HL-60/S4 treated with phorbol 12-myristate 13-acetate at 8.2 ng/mL for 4 days and 3 days (cell line): ENCODE data around the gene WDR37.
"Not testable (repeated sequence)": the region's sequence is repeated elsewhere in the genome, so short reads cannot be mapped to it uniquely, and the experiment has no call there.

ENCODE experiments used
- in situ Hi-C: fragments of 300-500 bp; cut with MboI; formaldehyde crosslinking; loops from 2 replicates; pipeline ENCODE4 v1.15.0; 2022; ENCODE audit warnings: low sequenced_read_pairs

WDR37 gene

DNA sequence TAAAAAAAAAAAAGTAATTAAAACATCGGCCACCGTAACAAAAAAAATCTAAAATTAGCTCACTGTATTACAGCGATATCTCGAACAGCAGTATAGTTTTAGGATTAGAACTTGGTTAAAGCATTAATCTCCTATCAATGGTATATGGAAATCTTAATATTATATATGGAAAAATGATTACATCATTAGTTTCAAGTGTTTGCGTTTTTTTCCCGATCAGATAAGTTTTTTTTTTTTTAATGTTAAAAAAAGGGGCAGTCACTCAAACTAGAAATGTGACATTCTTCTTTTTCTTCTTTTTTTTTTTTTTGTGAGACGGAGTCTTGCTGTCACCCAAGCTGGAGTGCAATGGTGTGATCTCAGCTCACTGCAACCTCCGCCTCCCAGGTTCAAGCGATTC lies 14.7 kb upstream of the WDR37 start:
- in situ Hi-C loops, result no loop called here

DNA sequence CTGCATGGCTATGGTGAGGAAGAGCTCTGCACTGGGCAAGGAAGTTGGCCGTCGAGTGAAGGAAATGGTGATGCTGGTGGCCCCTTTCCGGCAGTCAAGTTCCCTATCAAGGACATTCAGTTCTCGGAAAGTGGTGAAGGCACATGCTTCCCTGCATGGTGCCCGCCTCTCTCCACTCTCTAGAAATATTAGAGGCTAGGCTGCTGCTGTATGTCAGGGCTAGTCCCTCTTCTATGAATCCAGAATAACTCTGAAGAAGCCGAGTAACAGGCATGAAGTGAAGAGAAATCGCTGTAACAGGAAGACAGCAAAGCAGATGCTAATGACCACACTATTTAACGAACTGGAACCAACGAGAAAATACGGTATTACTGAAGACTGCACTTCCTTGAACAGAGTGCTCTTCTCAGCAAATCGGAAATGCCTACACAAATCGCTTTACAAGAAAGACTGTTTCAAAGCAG lies 12.6 kb upstream of the WDR37 start:
- in situ Hi-C loops, result no loop called here

DNA sequence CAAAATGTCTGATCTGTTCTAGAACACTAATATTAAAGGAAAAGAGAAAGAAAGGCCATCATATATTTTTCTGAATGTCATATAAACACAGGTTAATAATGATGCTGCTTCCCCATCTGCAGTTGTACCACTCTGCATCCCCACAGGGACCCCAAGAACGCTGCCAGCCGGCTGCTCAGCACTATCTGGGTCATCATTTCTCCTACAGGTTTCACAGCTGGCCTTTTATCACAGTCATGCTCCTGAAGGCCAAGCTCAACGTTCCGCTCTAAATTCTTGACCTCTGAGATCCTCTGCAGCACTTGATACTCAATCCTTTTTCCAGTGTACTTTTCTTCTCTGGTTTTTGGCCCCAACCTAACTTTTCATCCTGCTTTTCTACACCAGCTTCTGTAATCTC lies 12.0 kb upstream of the WDR37 start:
- in situ Hi-C loops, result no loop called here

DNA sequence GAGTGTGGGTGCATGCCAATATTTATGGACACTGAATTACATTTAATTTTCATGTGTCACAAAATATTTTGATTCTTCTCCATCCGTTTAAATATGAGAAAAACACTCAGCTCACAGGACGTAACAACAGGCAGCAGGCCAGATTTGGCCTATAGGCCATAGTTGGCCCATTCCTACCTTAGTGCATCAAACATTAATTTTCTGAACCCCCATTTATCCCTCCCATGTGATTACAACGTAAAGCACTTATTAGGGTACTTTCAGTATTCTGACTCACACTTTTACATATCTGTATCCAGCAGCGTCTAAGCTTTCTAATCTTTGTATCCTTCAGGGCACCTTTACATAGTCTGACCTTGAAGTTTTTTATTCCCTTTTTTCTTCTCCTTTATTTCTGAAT lies 11.2 kb upstream of the WDR37 start:
- in situ Hi-C loops, result no loop called here

DNA sequence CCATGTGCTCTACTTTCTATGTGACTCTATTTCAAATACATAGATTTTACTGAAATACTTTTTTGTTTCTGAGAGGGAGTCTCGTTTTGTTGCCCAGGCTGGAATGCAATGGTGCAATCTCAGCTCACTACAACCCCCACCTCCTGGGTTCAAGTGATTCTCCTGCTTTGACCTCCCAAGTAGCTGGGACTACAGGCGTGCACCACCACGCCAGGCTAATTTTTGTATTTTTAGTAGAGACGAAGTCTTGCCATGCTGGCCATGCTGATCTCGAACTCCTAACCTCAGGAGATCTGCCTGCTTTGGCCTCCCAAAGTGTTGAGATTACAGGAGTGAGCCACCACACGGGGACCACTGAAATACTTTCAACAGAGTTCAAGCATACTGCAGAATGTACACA lies 10.8 kb upstream of the WDR37 start:
- in situ Hi-C loops, result no loop called here

DNA sequence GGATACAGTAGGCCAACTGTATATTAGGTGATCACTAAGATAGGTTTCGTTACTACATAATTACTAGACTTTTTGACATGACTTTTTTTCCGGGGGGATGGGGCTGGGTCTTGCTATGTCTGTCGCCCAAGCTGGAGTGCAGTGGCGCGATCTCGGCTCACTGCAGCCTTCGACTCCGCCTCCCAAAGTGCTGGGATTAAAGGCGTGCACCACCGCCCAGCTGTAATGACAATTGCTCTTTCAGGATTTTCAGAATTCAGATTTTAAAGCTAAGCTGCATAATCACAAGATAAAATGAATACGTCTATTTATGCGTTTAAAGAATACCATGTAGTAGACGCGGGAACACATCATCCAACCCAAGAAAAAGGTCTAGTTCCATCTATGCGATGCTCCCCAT lies 8.2 kb upstream of the WDR37 start:
- in situ Hi-C loops, result no loop called here

DNA sequence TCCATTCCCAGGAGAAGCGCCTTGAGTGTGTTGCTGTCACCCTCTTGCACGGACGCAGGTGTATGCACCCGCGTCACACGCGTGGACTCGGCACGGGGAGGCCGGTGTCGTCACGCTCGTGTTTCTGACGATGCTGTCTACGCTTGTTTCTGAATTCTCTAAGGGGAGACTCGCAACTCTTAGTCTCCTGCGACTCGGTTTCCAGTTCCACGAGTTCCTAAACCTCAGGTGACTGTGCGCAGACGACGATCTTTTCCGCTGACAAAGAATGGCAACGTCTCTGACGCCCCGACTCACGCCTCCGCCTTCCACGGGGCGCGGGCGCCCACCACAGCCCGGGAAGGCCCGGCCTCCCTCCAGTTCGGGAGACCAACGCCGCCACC lies 7.8 kb upstream of the WDR37 start:
- in situ Hi-C loops, result no loop called here

DNA sequence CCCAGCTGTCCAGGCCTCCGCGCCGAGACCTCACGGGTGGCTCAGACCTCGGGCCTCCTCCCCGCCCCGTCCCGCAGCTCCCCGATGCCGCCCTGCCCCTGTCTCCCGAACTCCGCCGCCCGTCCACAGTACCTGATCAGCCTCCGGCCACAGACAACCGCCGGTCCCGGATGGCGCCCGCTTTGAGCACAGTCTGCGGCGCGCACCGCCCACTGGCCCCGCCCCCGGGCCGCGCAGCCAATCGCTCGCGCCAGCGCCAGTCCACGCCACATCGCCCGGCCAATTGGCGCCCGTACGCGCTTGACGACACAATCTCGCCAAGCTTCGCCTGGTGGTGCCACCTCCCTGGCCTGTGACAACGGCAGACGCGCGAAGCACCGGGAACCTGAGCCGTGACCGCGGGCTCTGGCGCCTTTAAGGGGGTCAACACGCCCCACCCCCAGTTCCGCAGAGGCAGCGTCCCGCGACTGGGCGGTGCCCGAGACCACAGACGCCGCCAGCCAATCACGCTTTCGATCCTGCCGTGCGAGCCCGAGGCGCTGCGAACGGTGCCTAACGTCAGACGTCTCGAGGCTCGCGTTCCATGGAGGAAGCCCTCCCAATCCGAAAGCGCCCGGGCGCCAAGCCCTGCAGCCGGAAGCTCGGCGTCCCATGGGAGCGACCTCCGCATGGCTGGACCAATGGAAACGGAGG lies 7.3 kb upstream of the WDR37 start, which contains the start of gene IDI1:
TSS of gene IDI1 (minus strand) at position 388 of the 693 bp plus-strand sequence. CDS start at position 272, 116 bp downstream.
- in situ Hi-C loops, result no loop called here

DNA sequence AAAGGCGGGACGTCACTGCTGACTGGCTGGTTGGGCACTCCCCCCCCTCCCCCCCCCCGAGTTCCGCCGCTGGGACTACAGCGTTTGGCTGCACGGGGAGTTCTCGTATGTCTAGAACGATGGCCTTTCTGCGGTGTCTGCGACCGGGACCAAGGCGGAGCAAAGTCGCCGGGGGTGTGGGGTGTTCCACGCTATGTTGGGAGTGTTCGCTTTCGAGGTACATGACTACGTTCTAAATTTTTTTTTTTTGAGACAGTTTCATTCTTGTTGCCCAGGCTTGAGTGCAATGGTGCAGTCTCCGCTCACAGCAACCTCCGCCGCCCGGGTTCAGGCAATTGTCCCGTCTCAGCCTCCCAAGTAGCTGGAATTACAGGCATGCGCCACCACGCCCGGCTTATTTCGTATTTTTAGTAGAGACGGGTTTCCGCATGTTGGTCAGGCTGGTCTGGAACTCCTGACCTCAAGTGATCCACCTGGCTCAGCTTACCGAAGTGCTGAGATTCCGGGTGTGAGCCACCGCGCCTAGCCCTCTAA lies 6.7 kb upstream of the WDR37 start:
- in situ Hi-C loops, result no loop called here

DNA sequence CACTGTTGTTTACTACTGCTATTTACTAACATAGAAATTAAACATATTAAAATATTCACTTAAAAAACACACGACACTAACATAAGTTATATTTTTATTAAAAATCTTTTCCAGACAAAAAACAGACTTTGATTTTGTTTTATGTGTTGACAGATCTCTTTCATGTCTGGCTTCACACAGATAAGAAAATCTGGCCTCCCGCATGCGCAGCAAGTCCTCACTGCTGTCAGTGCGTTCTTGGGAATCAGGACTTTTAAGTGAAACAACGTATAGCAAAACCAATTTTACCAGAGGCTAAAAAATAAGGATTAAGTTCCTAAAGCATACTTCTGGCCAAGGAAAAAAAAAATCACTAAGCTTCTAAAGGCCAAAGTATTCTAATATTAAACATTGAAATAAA lies 6.0 kb upstream of the WDR37 start:
- in situ Hi-C loops, result no loop called here

DNA sequence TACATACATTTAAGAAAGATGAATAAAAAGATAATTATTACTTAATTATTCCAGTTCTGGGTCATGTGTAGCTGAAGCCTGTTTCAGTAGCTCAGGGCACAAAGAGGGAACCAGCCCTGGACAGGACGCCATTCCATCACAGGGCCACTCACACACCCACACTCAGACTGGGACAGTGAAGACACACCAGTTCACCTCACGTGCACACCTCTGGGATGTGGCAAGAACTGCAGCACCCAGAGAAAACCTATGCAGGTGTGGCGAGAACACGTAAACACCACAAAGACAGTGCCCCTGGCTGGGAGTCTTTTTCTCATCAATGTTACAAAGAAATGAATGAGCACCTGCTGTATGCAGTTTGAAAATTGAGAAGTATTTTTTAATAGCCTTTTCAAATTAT lies 5.6 kb upstream of the WDR37 start:
- in situ Hi-C loops, result no loop called here

DNA sequence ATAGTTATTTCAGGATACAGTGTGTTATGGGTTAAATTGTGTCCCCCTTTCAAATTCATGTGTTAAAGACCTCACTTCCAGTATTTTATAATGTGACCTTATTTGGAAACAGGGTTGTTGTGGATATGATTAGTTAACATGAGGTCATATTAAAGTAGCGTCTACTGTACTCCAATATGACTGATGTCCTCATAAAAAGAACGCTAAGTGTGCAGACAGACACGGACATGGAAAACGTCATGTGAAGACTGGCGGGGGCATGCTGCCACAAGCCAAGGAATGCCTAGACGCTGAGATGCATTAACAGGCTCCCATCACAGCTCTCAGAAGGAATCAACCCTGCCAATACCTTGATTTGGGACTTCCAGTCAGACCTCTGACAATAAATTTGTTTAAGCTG lies 1.5 kb upstream of the WDR37 start:
- in situ Hi-C loops, result no loop called here

DNA sequence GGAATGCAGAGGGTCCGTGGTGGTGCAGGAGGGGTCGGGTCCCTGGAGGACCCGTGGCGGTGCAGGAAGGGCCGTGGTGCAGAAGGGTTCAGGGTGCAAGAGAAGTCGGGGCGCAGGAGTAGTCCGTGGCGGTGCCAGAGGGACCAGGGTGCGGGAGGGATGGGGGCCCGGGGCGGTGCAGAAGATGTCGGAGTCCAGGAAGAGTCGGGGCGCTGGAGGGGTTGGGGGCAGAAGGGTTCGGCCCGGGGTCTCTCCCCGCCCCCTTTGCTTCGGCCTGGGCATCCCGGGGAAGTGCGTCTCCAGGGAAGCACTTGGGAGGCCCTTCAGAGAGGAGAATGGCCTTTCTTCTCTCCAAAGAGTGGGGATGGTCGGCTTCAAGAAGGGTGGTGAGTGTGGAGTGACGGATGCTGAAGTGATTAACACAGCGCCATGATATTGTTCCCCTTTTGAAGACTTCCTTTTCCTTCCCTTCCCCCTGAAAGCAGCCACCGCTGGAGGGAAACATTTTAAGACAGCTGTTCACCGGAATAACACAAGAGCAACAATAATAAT lies 997 bp downstream of the WDR37 start:
- in situ Hi-C loops, result no loop called here

DNA sequence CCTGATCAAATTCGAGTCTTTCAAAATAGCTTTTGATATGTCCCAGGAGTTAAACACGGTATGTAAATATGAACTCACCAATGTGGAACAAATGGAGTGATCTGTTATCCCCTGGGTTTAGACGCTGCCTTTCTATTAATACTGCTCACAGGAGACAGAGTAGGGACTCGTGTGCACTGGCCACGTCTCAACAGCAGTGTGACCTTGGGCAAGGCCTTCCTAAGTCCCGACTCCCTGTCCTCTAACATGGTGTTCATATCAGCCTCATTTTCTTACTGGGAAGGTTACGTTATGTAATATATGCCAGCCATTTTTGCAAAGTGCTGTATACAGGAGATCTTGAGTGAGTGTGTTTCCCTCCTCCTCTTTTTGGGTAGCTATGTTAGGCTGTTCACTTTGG lies 1.8 kb downstream of the WDR37 start:
- in situ Hi-C loops, result no loop called here

DNA sequence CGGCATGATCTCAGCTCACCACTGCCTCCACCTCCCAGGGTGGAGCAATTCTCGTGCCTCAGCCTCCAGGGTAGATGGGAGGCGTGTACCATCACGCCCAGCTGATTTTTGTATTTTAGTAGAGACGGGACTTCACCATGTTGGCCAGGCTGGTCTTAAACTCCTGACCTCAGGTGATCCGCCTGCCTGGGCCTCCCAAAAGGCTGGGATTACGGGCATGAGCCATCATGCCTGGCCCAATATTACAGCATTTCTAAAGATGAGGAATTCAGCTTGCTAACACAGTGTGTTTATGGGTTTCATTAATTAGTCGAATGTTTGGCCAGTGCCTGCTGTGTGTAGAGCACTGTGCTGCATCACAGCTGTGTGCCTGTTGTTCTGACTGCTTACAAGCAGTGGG lies 3.7 kb downstream of the WDR37 start:
- in situ Hi-C loops, result no loop called here

DNA sequence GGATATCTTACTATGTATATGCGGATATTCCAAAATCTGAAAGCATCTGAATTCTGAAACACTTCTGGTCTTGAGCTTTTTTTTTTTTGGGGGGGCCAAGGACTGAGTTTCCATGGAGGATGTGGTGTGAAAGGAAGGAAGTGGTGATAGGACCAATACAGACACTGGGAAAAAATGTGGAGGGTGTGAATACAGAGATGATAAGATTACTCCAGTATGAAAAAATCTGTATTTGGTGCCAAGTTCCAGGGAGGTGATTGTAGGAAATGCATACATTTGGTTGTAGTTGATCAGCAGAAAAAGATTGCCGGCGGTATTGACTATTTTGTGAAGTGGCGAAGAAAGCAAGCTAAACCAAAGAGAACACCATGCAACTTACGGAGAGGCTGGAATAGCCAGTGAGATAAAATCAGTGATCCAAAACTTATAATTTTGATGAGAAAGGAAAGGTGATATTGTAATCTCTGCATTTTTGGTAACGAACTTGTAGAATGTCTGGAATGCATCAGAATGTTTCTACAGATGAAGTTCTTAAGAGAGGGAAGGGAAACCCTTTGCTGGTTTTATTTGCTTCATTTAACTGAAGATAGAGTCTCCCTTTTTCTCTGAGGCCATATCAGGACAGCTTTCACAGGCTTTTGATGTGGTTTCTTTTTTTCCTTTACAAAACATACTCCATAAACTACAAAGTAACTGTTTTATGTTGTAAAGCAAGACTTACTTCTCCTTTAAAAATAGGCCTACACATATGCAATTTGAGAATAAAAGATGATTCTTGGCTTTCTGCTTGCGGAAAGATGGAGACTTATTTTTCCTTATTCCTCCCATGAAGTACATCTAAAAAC lies 6.0 kb downstream of the WDR37 start:
- in situ Hi-C loops, result no loop called here

DNA sequence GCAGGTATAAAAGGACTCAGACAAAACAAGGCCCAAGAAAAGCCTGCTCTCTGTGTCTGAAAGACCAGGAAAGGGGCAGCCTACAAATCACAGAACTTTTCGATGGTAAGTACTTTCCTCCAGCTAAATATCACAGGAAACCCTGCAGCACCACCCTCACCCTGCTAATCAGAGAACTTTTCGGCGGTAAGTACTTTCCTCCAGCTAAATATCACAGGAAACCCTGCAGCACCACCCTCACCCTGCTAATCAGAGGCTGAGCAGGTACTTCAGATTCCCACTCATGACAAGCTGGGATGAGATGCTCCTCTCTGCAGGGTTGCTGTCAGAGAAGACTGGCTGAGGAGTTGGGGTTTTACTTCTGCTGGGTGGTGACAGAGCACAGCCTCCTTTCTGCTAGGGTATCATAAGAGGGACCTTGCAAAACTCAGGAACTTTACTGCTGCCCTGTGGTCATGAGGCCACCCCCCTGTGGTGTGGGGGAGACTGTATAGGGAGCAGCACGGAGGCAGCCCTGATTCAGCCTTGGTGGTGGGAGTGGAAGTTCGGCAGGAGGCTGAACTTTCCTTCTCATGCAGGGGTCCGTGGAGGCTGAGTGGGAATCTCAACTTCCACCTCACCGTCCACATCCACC lies 7.2 kb downstream of the WDR37 start:
- in situ Hi-C loops, result no loop called here

DNA sequence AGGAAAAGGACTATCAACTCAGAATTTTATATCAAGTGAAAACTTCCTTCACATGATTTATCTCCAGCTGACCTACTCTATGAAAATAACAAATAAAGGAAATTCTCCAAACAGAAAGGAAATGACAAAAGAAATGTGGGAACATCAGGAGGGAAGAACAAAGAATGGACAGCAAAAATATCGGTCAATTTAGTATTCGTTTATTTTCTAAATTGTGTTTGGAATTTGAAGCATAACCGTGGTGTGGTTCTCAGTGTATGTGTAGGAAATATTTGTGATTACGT lies 8.7 kb downstream of the WDR37 start:
- in situ Hi-C loops, result no loop called here

DNA sequence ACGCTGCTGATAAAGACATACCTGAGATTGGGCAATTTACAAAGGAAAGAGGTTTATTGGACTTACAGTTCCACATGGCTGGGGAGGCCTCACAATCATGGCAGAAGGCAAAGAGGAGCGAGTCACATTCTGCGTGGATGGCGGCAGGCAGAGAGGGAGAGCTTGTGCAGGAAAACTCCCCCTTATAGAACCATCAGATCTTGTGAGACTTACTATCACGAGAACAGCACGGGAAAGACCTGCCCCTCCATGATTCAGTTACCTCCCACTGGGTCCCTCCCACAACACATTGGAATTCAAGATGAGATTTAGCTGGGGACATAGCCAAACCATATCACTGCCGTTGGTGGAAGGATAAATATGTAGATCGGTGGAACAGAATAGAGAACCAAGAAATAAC lies 10.5 kb downstream of the WDR37 start:
- in situ Hi-C loops, result not testable (repeated sequence)

DNA sequence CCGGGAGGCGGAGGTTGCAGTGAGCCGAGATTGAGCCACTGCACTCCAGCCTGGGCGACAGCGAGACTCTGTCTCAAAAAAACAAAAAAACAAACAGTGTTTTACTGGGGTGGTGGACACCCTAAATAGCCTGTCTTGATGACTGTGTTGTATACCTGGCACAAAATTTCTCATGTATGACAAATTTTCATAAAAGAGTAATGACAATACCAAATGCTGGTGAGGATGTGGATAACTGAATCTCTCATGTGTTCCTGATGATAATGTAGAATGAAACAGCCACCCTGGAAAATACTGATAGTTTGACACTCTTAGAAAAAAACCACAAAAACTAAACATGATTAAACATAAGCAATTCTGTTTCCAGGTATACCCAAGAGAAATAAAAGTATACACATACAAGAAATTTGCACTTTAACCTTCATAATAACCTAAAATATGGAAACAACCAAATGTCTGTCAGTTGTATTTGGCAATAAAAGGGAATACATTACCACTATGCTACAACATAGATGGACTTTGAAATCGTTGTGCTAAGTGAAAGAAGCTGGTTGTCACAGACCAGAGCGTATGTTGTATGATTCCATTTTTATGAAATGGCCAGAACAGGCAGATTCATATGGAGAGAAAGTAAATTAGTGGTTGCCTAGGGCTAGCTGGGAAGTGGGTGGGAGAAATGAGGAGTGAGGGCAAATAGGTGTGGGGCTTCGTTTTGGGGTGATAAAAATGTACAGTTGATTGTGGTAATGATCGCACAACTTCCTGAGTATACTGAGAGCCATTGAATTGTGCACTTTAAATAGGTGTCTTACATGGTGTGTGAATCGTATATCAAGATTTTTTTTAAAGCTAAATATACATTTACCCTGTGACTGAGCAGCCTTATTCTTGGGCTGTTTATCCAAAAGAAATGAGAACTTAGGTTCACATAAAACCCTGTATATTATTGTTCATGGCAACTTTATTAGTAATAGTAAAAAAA lies 12.5 kb downstream of the WDR37 start:
- in situ Hi-C loops, result no loop called here
